ENCODE measurements around the gene CHRM1. TPM values are rescaled to one million over a fixed set of nuclear protein-coding genes. Genes with fewer than 3 reads are reported as not detected.

CHRM1 gene
- total RNA-seq, 1 donor from 2014 or later, result not detected

DNA sequence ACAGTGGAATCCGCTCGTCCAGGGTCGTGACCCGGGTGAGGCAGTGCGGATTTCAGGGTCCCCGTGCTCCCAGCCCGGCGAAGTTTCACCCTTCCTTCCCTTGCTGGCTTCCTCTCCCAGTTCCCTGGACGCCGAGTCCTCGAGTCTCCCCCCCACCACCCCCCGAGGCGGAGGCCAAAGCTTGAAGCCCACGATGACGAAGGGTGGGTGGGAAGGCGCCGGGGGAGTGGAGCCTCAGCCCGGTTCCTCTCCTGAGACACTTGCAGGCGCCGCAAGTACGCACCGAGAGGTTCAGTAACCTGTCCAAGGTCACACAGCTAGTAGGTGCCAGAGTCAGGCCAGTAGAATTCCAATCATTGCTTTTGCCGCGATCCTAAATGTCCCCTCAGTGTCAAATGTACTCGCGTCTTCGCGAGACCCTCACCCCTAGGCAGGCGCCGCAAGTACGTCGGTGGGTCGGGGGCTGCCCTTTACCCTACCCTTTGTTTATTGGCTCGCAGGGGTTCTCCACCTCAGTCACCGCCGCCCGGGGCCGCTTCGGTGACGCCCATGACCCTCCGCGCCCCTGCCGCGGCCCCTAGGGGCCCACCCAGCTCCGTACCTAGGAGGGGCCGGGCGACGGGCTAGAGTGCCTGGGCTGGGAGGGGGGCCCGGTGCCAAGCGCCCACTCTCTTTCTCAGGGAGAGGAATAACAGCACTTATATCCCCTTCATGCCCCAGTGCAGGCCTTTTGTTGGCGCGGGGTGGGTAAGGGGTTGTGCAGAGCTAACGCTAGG lies 5.7 kb upstream of the CHRM1 start:
- peak; percentile 70 for DNase-seq (ENCODE audit: low spot score)
- intact Hi-C loops (cut with DNase I), result no loop called here

DNA sequence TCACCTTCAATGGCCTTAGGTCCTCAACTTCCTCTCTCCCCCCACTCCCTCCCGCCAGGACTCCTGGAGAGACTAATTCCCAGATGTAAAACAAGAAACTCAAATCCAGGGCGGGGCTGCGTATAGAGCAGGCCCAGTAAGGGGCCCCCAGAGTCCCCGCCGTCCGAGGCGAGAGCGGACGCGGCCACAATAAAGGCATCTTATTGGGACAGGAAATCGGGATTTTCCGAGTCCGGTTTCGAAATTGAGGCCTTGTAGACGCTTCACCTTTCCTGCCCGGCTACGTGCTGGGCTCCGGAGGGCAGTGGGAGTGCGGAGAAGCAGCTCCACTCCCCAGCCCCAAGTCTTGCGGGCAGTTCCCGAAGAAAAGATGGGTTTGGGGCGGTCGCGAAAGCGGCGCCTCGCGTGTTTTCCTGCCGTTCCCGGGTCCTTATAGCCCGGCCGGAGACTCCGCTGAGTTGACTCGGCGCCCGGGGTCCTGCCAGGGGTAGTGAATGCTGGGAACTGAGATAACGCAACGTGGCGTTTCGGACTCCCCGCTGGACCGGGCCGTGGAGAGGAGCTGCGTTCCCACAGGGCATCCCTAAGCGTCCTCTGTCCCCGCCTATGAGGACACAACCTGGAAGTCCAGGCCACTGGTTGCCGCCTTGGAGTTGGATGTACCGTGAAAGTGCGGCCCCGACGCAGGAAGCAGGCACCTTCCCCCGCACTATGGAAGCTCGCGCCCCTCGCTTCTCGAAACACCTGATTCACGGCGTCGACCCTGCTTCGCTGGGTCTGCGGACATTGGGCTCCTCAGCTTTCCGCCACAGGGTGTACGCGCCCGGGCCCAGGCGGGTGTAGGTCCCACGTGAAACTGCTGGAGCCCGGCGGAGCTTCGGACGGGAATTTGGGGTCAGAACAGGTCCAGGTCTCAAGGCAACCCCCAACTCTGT lies 4.8 kb upstream of the CHRM1 start:
- peak; percentile 67 for DNase-seq (ENCODE audit: low spot score)
- intact Hi-C loops (cut with DNase I), result no loop called here

DNA sequence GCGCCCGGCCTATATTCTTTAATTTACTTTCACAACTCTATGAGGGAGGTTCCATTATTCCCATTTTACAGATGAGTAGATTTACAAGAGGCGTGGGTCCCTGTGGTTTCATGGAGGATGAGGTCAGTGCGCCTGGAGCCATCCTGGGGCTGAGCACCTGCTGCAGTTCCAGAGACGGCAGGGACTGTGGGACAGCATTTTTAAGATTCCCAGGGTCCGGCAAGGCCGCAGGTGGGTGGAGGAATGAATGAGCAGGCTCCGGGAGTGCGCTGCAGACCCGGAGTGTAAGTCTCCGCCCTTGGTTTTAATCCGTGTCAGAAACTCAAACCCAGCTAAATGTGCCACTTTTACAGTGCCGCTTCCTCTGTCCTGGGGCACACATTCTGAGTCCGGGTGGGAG lies 4.1 kb upstream of the CHRM1 start:
- intact Hi-C loops (cut with DNase I), result no loop called here
- peak; percentile 36 for DNase-seq (ENCODE audit: low spot score)

GRCh38 chr11:62923601-62924411 lies 2.6 kb upstream of the CHRM1 start:
- peak; percentile 76 for DNase-seq (ENCODE audit: low spot score)
- intact Hi-C loops (cut with DNase I), result no loop called here

- intact Hi-C loops (cut with DNase I), result no loop called here
- peak; percentile 74 for DNase-seq (ENCODE audit: low spot score)
These were observed 1.7 kb upstream of the CHRM1 start for GRCh38 chr11:62922653-62923431.

DNA sequence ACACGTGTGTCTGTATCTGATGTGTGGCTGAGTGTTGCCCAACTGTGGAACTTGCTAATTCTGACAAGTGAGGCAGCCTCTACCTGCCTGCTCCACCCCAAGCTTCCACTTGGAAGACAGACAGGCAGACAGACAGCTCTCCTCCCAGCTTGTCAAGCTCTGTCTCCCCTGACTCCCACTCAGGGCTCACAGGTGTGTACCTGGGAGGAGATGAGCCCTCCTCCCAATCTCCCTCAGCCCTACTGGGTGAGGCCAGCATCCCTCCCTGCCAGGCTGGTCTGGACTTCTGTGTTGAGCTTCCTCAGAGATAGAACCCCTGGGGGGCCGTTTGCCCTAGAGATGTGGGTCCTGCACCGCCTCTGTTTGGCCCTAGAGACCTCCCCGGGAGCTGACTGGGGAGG lies 1.0 kb upstream of the CHRM1 start:
- intact Hi-C loops (cut with DNase I), result no loop called here

GRCh38 chr11:62921573-62922188 lies 518 bp upstream of the CHRM1 start:
- no peak for DNase-seq (ENCODE audit: low spot score)
- intact Hi-C loops (cut with DNase I), result no loop called here

More for the DNA sequence above, 1.0 kb upstream of the CHRM1 start:
- DNase-seq (ENCODE audit: low spot score), result no peak

DNA sequence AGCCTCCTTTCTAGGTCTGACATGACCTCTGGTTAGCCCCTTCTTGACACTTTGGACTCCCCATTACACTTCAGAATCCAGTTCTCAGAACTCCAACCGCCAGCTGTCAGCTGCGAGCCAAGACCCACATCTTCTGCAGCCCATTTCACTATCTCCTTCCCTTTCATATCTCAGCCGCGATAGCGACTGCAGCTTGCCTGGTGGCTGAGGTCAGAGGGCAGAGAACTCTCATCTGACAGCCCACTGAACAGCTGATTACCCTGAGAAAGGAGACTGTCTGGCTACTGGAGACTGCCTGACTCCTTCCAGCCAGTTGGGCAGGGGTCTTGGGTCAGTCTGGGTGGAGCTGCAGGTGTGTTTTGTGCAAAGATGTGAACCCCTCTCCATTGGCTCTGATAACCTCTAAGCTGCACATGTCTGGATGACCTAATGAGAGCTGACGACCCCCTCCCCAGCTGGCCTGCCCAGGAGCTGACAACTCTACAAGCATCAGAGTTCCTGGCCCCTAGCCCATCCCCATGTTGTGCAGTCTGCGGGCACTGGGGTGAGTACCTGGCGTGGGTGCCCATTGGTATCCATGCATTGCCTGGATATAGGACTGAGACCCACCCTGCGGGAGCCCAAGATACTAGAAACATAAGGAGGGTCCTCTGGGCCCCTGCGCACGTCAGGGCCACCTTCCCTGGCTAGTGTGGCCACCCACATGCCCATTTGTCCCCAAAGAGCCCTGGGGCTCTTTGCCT lies 1.1 kb downstream of the CHRM1 start:
- DNase-seq (ENCODE audit: low spot score), result no peak
- intact Hi-C loops (cut with DNase I), result no loop called here

DNA sequence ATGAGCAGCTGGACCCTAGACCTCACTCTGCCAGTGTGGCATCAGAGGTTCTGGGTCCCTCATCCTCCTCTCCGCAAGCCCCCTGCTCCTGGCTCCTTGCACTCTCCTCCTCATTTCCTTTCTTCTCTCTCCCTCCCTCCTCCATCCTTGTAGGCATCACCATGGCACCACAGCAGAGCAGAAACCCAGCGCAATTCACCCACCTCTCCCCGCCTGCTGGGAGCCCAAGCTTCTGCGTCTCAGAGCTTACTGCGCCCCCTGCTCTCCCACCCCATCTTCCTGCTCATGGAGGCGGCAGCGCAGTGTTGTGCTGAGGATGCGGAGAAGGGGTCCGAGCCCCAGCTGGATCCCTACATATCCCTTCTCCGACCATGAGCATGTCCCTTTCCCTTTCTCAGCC lies 1.7 kb downstream of the CHRM1 start:
- DNase-seq (ENCODE audit: low spot score), result no peak
- intact Hi-C loops (cut with DNase I), result no loop called here

GRCh38 chr11:62918531-62918930 lies 2.6 kb downstream of the CHRM1 start:
- no peak for DNase-seq (ENCODE audit: low spot score)
- intact Hi-C loops (cut with DNase I), result no loop called here

- intact Hi-C loops (cut with DNase I), result no loop called here
- no peak for DNase-seq (ENCODE audit: low spot score)
These were observed 3.2 kb downstream of the CHRM1 start for GRCh38 chr11:62917906-62918502.

DNA sequence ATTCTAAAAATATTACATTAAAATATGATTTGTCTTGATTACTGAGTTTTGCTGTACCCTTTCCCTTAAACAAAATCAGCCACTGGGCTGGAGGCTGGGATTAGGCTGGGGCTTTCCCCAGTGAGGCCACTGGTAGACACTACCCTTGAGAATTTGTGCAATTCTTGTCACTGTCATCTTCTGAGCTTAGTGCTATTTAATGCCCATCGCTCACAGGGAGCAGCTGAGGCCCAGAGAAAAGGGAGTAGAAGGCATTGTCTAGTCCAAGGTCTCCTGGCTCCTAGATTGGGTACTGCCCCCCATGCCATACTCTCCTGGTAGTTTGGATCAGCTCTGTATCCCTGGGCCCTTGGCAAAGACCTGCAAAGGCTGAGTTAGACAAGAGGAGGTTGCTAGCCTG lies 6.7 kb downstream of the CHRM1 start:
- intact Hi-C loops (cut with DNase I), result no loop called here
- no peak for DNase-seq (ENCODE audit: low spot score)

- DNase-seq (ENCODE audit: low spot score), result no peak
- intact Hi-C loops (cut with DNase I), result no loop called here
These were observed 8.9 kb downstream of the CHRM1 start for GRCh38 chr11:62912268-62912667.

DNA sequence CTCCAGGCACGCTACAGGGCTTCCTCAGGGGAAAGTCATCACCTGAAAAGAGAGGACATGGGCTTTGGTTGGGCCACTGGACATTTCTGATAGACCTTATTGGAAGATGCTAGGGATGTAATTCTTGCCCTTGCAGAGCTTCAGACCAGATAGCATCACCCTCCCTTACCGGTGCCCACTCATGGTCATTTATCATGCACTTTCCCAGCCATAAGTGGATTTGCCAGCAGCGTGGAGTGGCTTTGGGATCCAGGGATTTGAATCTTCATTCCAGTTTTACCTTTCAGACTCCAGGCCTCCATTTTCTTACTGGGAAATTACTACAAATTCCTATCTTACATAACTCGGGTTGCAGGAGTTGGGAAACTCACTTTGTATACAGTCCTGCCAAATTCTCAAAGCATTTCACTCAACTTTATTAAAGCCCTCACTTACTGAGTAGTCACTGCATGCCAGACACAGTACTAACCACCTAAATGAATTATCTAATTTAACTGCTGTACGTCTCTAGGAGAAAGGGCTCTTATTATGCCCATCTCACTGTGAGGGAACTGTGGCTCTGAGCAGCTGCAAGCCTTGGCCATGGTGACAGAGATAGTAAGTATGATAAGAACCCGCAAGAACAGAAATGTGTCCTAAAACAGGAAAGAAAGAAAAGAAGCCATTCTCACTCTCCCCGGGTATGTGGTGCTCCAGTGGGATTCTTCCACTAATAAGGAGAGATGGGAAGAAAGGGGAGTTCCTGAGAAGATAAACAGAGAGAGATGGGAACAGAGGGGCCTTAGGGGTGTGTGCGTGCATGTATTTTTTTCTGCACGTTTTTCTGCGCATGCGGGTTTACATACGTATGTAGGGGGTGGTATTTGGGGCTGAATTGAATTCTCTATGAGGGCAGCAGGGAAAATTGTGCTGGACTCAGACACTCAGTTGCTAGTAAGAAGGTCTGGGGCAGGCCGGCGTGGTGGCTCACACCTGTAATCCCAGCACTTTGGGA lies 9.7 kb downstream of the CHRM1 start:
- no peak for DNase-seq (ENCODE audit: low spot score)
- intact Hi-C loops (cut with DNase I), result no loop called here

- no peak for DNase-seq (ENCODE audit: low spot score)
- intact Hi-C loops (cut with DNase I), result no loop called here
These were observed 10.9 kb downstream of the CHRM1 start for GRCh38 chr11:62910141-62910882.

Measured in cardiac septum (tissue), 1 donor.